Stomach (tissue), 9 donors: ENCODE results near the gene SEMA5A. TPM values are rescaled to one million over a fixed set of nuclear protein-coding genes. Genes with fewer than 3 reads are reported as not detected.

Experiments used
- DNase-seq, 2 donors: peaks; one replicate each; pipeline versions ENCODE4 v3.0.0 to v3.0.0-alpha.2; 2013 to 2019
- H3K27ac ChIP-seq, 5 donors: fragments of 200-600 bp in 4 of 5; sonication (generic) in 4 of 5; one replicate each; pipeline ENCODE4 v1.5.1; 2013 to 2019; ENCODE audit warnings: mild to moderate bottlenecking in 1 of 5, moderate library complexity in 1 of 5
- H3K27me3 ChIP-seq, 3 donors: fragments of 200-600 bp; sonication (generic); one replicate each; pipeline ENCODE4 v1.5.1; 2017 to 2019; ENCODE audit warnings: mixed run types in 1 of 3
- H3K36me3 ChIP-seq, 4 donors: fragments of 200-600 bp; sonication (generic); 1 replicate in 3 of 4; 2 replicates in 1 of 4; pipeline ENCODE4 v1.5.1; 2016 to 2019
- H3K4me1 ChIP-seq, 4 donors: fragments of 200-600 bp; sonication (generic); one replicate each; pipeline ENCODE4 v1.5.1; 2016 to 2019
- H3K4me3 ChIP-seq, 4 donors: fragments of 200-600 bp; sonication (generic) in 3 of 4; one replicate each; pipeline ENCODE4 v1.5.1; 2016 to 2019; ENCODE audit warnings: mild to moderate bottlenecking in 1 of 4
- H3K9me3 ChIP-seq, 4 donors: fragments of 200-600 bp; sonication (generic); one replicate each; pipeline ENCODE4 v1.5.1; 2016 to 2019
- EP300 ChIP-seq: sonication (generic); formaldehyde crosslinking; IDR thresholded peaks from one replicate; pipeline ENCODE4 v1.6.1; 2017; ENCODE audit warnings: antibody characterized with exemption
- POLR2A ChIP-seq, 4 donors: fragments of 450-650 bp; IDR thresholded peaks; one replicate each; pipeline ENCODE4 v1.6.1; 2016; ENCODE audit warnings: antibody characterized with exemption in 4 of 4, control low read depth in 2 of 4, mild to moderate bottlenecking in 1 of 4, moderate library complexity in 1 of 4
- POLR2AphosphoS5 ChIP-seq, 3 donors: sonication (generic); formaldehyde crosslinking; IDR thresholded peaks; one replicate each; pipeline ENCODE4 v1.6.1; 2016; ENCODE audit warnings: antibody characterized with exemption in 3 of 3
- WGBS, 5 donors: extraction: QIAGEN DNeasy Blood & Tissue Kit in 3 of 5; methylation state at CpG; one replicate each; pipeline versions ENCODE4 v1.1.5 to v1.1.7; 2013 to 2018; 5-methylcytosine and 5-hydroxymethylcytosine counted together
- intact Hi-C: fragments of 100-400 bp; cut with DNase I; formaldehyde crosslinking; loops from one replicate; pipeline ENCODE4 v1.15.1; 2023; ENCODE audit warnings: low total_unique reads
- polyA plus RNA-seq, 3 donors: library from polyadenylated mRNA; stranded (reverse); fragments of 200-250 nt; gene quantifications; one replicate each; pipeline ENCODE4 v1.2.3, GENCODE V29; 2013
- total RNA-seq, 5 donors: library from RNA; depleted of rRNA; stranded (reverse); fragments of >200 nt; gene quantifications; one replicate each; pipeline versions ENCODE4 v1.1.0 to v1.2.3, GENCODE V29; 2014 to 2016
- TF ChIP-seq, protein P1 (sequence below), 7 experiments: fragments of 450-650 bp in 4 of 7; fragments of 200-600 bp in 3 of 7; sonication (generic) in 3 of 7; IDR thresholded peaks; one replicate each; pipeline ENCODE4 v1.5.1; 2016 to 2019; ENCODE audit warnings: antibody characterized with exemption in 7 of 7, control low read depth in 2 of 7, mild to moderate bottlenecking in 1 of 7
- donor health status: healthy with polysubstance abuse.
- donor health status: Bipolar disorder and iron deficiency.
- donor health status: healthy.

The SEMA5A gene
- total and polyA plus RNA-seq, 8 donors = 0.62 to 26.4 (median 3.2) TPM

DNA sequence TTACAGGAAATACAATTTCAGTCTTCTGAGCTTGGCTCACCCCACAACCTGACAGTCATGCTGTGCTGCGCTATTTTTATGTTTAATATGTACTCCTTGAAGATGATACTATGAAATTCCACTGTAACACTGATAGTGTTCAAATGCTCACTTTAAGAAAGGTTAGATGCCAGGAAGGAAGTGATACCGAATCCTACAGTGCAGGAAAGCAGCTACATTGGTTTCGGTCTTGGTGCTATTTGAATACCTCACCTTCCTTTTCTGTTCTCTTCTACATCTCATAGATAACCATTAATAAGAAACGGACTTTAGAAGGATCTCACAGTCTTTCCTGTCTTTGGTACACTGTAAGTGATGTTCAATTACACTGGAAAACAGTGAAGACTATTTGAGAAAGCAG lies 117.6 kb downstream of the SEMA5A start:
- intact Hi-C loops = no loop called here
- H3K27me3 ChIP-seq = no peaks in the 10 kb centered on the region
- peaks cover 0 to 8% (median 0%) of the 10 kb centered on the region in 4 donors for H3K4me1 ChIP-seq
- H3K4me3 ChIP-seq = no peak overlapping the region
- no peaks in the 10 kb centered on the region for H3K36me3 ChIP-seq
- DNase-seq = no peak
- TF ChIP-seq POLR2AphosphoS5 (IDR thresholded peaks at IDR 0.05) (no peak), EP300 (no peak), POLR2A (IDR thresholded peaks at IDR 0.05) (no peak)
- TF ChIP-seq, protein P1, sequence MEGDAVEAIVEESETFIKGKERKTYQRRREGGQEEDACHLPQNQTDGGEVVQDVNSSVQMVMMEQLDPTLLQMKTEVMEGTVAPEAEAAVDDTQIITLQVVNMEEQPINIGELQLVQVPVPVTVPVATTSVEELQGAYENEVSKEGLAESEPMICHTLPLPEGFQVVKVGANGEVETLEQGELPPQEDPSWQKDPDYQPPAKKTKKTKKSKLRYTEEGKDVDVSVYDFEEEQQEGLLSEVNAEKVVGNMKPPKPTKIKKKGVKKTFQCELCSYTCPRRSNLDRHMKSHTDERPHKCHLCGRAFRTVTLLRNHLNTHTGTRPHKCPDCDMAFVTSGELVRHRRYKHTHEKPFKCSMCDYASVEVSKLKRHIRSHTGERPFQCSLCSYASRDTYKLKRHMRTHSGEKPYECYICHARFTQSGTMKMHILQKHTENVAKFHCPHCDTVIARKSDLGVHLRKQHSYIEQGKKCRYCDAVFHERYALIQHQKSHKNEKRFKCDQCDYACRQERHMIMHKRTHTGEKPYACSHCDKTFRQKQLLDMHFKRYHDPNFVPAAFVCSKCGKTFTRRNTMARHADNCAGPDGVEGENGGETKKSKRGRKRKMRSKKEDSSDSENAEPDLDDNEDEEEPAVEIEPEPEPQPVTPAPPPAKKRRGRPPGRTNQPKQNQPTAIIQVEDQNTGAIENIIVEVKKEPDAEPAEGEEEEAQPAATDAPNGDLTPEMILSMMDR (IDR thresholded peaks at IDR 0.05) = no peak
- H3K9me3 ChIP-seq = no peaks in the 10 kb centered on the region
- H3K27ac ChIP-seq = no peak overlapping the region
- WGBS, 5 donors = 74 to 92% (median 83%) methylated on average over 4 of the region's 4 CpGs

DNA sequence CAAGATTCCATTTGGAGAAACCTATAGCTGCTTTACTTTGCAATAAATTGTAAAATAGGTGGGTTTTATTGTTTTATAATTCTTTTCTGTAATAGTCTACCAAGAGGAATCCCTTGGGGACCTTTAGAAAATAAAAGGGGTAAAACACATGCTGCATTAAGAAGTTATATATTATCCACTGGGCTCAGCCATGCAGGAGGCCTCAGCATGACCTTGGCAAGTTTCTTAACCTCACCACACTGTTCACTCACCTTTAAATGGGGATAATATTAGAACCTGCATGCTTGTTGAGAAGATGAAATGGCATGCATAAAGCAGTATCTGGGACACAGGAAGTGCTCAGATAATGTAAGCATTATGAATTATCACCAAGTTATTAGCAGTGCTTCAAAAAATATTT lies 120.2 kb downstream of the SEMA5A start:
- H3K4me1 ChIP-seq = no peaks in the 10 kb centered on the region
- H3K4me3 ChIP-seq = no peak overlapping the region
- intact Hi-C loops = no loop called here
- H3K9me3 ChIP-seq = no peaks in the 10 kb centered on the region
- no peak overlapping the region for H3K27ac ChIP-seq
- H3K27me3 ChIP-seq = no peaks in the 10 kb centered on the region
- DNase-seq = no peak
- no peaks in the 10 kb centered on the region for H3K36me3 ChIP-seq
- TF ChIP-seq POLR2AphosphoS5 (IDR thresholded peaks at IDR 0.05) = no peak

DNA sequence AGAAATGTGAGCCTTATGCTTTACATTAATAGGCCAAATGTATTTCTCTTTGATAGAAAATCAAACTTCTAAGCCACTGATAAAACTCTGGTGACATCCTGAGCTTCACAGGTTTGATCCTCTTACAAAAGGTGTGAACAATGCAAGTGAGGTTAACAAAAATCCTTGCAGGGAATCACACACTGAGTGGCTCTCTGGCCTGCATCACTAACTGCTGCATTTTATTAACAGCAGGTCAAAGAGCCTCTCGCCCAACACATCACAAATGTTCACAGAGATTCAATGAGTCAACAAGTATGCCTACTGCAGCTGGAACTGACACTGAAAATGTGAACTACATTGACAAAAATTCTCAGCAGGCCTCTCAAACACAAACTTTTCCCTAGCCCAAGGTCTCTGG lies 122.3 kb downstream of the SEMA5A start:
- Histone ChIP-seq H3K27me3 (no peaks in the 10 kb centered on the region), H3K4me3 (no peak overlapping the region), H3K9me3 (peaks cover 0 to 9% (median 0%) of the 10 kb centered on the region in 4 donors), H3K36me3 (no peaks in the 10 kb centered on the region), H3K4me1 (no peaks in the 10 kb centered on the region), H3K27ac (no peak overlapping the region)
- WGBS, 5 donors = 45 to 55% (median 54%) methylated on average over 1 of the region's 1 CpG
- DNase-seq = no peak
- TF ChIP-seq POLR2A (IDR thresholded peaks at IDR 0.05) (no peak), EP300 (no peak), POLR2AphosphoS5 (IDR thresholded peaks at IDR 0.05) (no peak)
- TF ChIP-seq, protein P1 (IDR thresholded peaks at IDR 0.05) = no peak
- intact Hi-C loops = no loop called here

DNA sequence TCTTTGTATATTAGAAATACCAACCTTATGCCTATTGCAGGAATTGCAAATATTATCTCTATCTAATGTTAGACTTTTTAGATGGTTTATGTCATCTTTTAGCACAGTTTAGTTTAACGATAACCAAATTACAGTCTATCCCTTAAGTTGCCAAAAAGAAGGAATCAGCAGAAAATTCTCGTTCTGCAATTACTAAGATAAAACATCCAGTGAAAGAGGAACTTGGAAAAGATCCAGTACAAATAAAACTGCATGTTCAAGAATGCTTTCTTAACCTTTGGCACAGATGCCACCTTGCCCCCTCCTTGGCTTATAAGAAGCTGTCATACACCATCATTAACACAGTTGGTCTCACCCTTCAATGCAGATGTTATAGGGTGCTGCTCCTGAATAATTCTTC lies 124.0 kb downstream of the SEMA5A start:
- Histone ChIP-seq H3K9me3 (peaks cover 0 to 12% (median 0%) of the 10 kb centered on the region in 4 donors), H3K4me1 (no peaks in the 10 kb centered on the region), H3K36me3 (no peaks in the 10 kb centered on the region), H3K27ac (no peak overlapping the region), H3K27me3 (no peaks in the 10 kb centered on the region), H3K4me3 (no peak overlapping the region)
- intact Hi-C loops = no loop called here
- WGBS, 5 donors = 27 to 37% (median 33%) methylated on average over 2 of the region's 2 CpGs
- DNase-seq = no peak
- TF ChIP-seq EP300 = no peak
- TF ChIP-seq POLR2AphosphoS5 (IDR thresholded peaks at IDR 0.05) = no peak
- TF ChIP-seq POLR2A (IDR thresholded peaks at IDR 0.05) = no peak
- TF ChIP-seq, protein P1 (IDR thresholded peaks at IDR 0.05) = no peak

DNA sequence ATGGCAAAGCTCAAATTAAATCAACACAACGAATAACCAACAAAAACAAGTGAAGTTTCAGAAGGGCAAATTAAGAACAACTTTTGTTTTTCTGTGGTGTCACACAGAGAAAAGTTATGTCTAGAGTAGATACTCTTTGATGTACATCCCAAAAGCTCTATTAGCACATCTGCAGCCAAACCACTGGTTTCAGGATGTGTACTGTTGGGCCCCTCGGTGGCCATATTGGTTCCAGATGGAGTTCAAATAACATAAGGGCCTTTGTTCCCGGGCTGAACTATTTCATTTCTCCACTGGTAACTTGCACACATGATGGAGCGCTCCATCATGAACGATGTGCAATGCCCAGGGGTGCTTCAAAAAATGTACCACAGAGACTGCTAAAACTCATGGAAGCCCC lies 126.1 kb downstream of the SEMA5A start:
- no peak for DNase-seq
- peaks cover 0 to 12% (median 0%) of the 10 kb centered on the region in 4 donors for H3K9me3 ChIP-seq
- H3K27me3 ChIP-seq = no peaks in the 10 kb centered on the region
- no peak overlapping the region for H3K27ac ChIP-seq
- WGBS, 5 donors = 83 to 94% (median 92%) methylated on average over 5 of the region's 5 CpGs
- no peak overlapping the region for H3K4me3 ChIP-seq
- H3K4me1 ChIP-seq = no peaks in the 10 kb centered on the region
- H3K36me3 ChIP-seq = no peaks in the 10 kb centered on the region
- intact Hi-C loops = no loop called here
- TF ChIP-seq EP300 = no peak
- TF ChIP-seq POLR2AphosphoS5 (IDR thresholded peaks at IDR 0.05) = no peak
- TF ChIP-seq, protein P1 (IDR thresholded peaks at IDR 0.05) = no peak
- no peak for TF ChIP-seq POLR2A (IDR thresholded peaks at IDR 0.05)
